Dermis microvascular lymphatic vessel endothelial cell (primary cell): ENCODE results near the gene ZKSCAN1. TPM values are rescaled to one million over a fixed set of nuclear protein-coding genes. Genes with fewer than 3 reads are reported as not detected.

Experiments
- DNase-seq, 2 donors: peaks; one replicate each; pipeline versions ENCODE4 v3.0.0 to v3.0.0-alpha.2; 2010; ENCODE audit warnings: low read depth in 2 of 2
- total RNA-seq: library from RNA; depleted of rRNA; stranded (reverse); fragments of >200 nt; gene quantifications from 2 replicates; pipeline ENCODE4 v1.2.1, GENCODE V29; 2014

The ZKSCAN1 gene
- total RNA-seq, 1 donor from 2014 or later, result 21.7 TPM

GRCh38 chr7:100035876-100036275 is 20.5 kb downstream of the ZKSCAN1 start:
- no peak for DNase-seq

- DNase-seq, result no peak
These were observed 22.9 kb downstream of the ZKSCAN1 start for GRCh38 chr7:100038326-100038725.

- DNase-seq, result no peak
These were observed 25.2 kb downstream of the ZKSCAN1 start for GRCh38 chr7:100040575-100040974.

- peak in 1 of 2 donors; percentile 19 for DNase-seq
These were observed 29.3 kb downstream of the ZKSCAN1 start for GRCh38 chr7:100044718-100045117.

- DNase-seq, result no peak
These were observed 33.3 kb downstream of the ZKSCAN1 start for GRCh38 chr7:100048680-100049079.

DNA sequence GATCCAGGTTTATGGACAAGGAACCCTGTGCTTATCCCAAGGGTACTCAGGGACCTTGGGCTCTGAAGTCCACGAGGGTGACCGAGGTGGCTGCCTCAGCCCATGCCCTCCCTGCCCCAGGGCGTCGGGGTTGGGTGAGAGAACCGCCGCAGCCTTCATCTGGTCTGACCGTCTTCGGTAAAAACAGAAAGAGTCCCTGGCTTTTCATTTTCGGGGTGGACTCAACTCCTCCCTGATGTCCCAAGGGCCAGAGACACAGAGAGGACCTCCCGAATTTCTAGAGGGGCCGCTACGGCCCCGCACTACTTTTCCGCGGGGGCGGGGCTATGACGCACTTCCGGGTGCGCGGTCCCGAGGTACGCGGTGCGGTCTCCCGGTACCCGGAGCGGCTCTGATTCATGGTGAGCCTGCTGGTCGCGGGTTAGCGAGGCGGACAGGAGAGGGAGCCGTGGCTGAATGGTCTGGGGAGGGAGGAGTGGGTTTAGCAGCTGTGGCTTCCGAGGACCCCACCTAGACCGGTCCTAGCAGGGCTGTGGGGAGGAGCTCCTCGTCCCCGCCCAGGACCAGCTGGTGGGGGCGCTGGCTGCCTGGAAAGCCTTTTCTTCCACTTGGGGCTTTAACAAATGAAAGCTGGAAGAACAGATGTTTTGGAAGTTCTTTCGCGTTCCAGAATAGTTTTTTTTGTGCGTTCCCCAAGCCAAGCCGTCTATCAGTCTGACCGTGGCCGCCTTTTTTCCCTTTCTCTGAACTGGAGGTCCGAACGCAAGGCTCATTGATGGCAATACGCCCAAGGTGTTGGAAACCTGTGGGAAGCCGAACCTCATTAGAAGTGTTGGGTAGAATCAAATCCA is 34.3 kb downstream of the ZKSCAN1 start, which contains the start of gene ZSCAN21:
Gene ZSCAN21 (plus strand): TSS at position 334 of the 851 bp plus-strand sequence. CDS start 7,233 bp downstream, outside the sequence.
- DNase-seq, result peak; percentile 50 to 81

- DNase-seq, result no peak
These were observed 36.2 kb downstream of the ZKSCAN1 start for GRCh38 chr7:100051611-100052010.

GRCh38 chr7:100053215-100053614 is 37.8 kb downstream of the ZKSCAN1 start:
- DNase-seq, result peak; percentile 72 to 81

DNA sequence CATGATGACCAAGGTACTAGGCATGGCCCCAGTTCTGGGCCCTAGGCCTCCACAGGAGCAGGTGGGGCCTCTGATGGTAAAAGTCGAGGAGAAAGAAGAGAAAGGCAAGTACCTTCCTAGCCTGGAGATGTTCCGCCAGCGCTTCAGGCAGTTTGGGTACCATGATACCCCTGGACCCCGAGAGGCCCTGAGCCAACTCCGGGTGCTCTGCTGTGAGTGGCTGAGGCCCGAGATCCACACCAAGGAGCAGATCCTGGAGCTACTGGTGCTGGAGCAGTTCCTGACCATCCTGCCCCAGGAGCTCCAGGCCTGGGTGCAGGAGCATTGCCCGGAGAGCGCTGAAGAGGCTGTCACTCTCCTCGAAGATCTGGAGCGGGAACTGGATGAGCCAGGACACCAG is 41.6 kb downstream of the ZKSCAN1 start:
- no peak for DNase-seq

- no peak for DNase-seq
These were observed 43.9 kb downstream of the ZKSCAN1 start for GRCh38 chr7:100059251-100059739.

- DNase-seq, result no peak
These were observed 46.3 kb downstream of the ZKSCAN1 start for GRCh38 chr7:100061518-100062193.

DNA sequence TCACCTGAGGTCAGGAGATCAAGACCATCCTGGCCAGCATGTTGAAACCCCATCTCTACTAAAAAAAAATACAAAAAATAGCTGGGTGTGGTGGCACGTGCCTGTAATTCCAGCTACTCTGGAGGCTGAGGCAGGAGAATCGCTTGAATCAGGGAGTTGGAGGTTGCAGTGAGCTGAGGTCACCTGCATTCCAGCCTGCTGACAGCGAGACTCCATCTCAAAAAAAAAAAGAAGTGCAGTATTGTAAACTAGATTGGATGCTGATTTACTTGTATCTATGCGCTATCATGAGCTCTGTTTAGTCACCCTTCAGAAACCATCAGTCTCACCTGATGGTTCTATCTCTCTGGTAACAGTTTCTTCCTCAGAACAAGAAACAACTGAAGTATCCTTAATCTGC is 48.0 kb downstream of the ZKSCAN1 start:
- no peak for DNase-seq

- DNase-seq, result no peak
These were observed 48.8 kb downstream of the ZKSCAN1 start for GRCh38 chr7:100064162-100064561.

- no peak for DNase-seq
These were observed 50.2 kb downstream of the ZKSCAN1 start for GRCh38 chr7:100065452-100066186.

DNA sequence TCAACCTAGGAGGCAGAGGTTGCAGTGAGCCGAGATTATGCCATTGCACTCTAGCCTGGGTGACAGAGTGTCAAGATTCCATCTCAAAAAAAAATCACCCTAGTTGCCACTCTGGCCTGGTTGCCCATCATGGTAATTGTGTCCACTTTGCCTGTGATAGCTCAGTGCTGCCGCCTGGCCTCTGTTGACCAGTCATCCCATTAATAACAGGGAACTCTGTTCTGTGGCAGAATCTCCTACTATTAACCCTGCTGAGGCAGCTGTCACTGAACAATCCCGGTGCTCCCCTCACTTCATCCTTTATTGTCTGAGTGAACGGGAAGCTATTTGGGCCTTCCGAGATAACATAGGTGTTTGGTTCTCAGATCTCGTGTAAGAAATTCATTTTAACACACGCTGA is 51.6 kb downstream of the ZKSCAN1 start:
- DNase-seq, result no peak

GRCh38 chr7:100069991-100070390 is 54.6 kb downstream of the ZKSCAN1 start:
- no peak for DNase-seq

- DNase-seq, result no peak
These were observed 55.8 kb downstream of the ZKSCAN1 start for GRCh38 chr7:100071018-100071723.

DNA sequence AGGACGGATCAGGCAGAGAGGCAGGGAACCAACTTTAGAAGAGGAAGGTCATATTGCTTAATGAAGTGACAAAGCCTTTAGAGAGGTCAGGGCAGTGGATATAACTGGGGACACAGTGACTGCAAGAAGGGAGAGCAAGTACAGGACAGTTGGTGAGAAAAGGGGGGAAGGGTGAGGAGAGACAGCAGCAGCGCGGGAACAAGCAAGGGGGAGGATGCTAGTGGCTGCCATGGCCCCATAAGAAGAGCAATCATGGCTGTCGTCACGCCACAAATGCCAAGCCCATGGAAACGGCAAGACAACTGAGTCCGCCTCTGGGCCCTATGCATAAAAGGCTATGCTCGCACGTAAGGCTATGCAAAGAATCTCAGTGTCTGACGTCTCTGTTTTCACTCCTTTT is 57.1 kb downstream of the ZKSCAN1 start:
- DNase-seq, result no peak

GRCh38 chr7:100074841-100075240 is 59.4 kb downstream of the ZKSCAN1 start:
- no peak for DNase-seq

DNA sequence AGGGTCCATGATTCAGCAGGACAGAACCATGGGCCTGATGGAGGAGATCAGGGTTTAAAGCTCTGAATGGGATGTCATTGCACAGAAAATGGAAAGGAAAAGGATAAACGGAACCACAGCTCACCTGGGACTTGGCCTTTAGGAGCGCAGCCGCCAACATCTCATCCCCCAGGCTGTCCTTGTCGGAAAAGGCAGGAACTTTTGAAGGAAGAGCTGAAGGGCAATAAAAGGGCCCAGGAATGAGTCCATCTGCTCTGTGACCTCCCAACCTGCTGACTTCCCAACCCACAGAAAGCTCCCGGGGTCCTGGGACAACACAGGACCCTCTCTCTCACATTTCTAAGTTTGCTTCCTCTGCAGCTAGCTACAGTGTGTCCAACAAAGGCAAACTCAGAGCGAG is 60.0 kb downstream of the ZKSCAN1 start:
- DNase-seq, result no peak

GRCh38 chr7:100077205-100077604 is 61.8 kb downstream of the ZKSCAN1 start:
- DNase-seq, result no peak
